Measurements from ENCODE around the gene IGFBP3. TPM values are rescaled to one million over a fixed set of nuclear protein-coding genes. Genes with fewer than 3 reads are reported as not detected.

IGFBP3 gene
- total RNA-seq, 1 donor from 2014 or later: 1,283 TPM

DNA sequence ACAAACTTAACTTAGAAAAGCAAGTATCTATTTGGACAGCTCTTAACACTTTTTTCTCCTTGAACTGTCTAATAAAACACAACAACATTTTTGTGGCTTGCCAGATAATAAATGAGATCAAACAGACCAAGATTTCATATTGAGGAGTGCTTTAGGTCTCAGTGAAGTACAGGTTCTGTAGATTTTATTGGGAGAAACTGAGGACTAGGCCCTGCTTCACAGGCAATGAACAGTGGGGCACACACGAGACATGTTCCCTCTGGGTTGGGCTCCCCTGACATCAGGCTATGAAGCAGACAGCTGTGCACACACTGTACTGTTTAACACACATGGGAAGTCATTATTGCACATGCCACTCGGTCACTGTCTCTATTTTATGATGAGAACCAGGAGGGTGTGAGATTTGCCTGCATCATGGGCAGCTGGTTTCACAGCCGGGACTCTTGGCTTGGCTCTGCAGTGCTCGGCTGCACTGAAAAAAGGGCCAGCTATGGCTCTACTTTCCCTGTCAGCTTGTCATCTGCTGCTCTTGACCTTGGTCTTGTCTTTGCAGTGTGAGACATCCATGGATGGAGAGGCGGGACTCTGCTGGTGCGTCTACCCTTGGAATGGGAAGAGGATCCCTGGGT, 28.6 kb downstream of the IGFBP3 start:
- Histone ChIP-seq H3K79me2 (ENCODE audit: insufficient read depth, low read length) (no peaks in the 10 kb centered on the region), H3K4me1 (ENCODE audit: insufficient read depth, low read length) (peaks cover 4% of the 10 kb centered on the region), H3K36me3 (ENCODE audit: insufficient read depth, low read length) (no peaks in the 10 kb centered on the region), H4K20me1 (ENCODE audit: insufficient read depth, low read length) (no peaks in the 10 kb centered on the region), H3K9me3 (ENCODE audit: insufficient read depth, low read depth, low read length) (no peaks in the 10 kb centered on the region), H3K27me3 (ENCODE audit: insufficient read depth, low read length) (peaks cover 2% of the 10 kb centered on the region), H3K4me2 (ENCODE audit: low read length) (no peak overlapping the region), H3K9ac (ENCODE audit: low read length) (no peak overlapping the region), H3K27ac (ENCODE audit: low read depth, low read length) (no peak overlapping the region), H3K4me3 (ENCODE audit: insufficient read depth, low read depth, low read length) (no peak overlapping the region), H2AFZ (ENCODE audit: low read depth, low read length) (no peak overlapping the region)
- TF ChIP-seq CTCF (IDR thresholded peaks at IDR 0.05; ENCODE audit: insufficient read depth, low read depth, low read length): no peak
- TF ChIP-seq EZH2 (IDR thresholded peaks at IDR 0.05; ENCODE audit: insufficient read depth, low read length): no peak
- Mint-ChIP-seq H3K9me3 (ENCODE audit: unreplicated experiment) (no peaks in the 10 kb centered on the region), H3K4me3 (ENCODE audit: unreplicated experiment) (no peak overlapping the region), H3K27me3 (ENCODE audit: low read depth, unreplicated experiment) (peaks cover 64% of the 10 kb centered on the region), H3K36me3 (ENCODE audit: low read depth, unreplicated experiment) (no peaks in the 10 kb centered on the region), H3K4me1 (ENCODE audit: low read depth, unreplicated experiment) (peaks cover 2% of the 10 kb centered on the region), H3K27ac (ENCODE audit: unreplicated experiment) (no peak overlapping the region)
- FAIRE-seq (no peak), DNase-seq (ENCODE audit: low read depth) (no peak)

DNA sequence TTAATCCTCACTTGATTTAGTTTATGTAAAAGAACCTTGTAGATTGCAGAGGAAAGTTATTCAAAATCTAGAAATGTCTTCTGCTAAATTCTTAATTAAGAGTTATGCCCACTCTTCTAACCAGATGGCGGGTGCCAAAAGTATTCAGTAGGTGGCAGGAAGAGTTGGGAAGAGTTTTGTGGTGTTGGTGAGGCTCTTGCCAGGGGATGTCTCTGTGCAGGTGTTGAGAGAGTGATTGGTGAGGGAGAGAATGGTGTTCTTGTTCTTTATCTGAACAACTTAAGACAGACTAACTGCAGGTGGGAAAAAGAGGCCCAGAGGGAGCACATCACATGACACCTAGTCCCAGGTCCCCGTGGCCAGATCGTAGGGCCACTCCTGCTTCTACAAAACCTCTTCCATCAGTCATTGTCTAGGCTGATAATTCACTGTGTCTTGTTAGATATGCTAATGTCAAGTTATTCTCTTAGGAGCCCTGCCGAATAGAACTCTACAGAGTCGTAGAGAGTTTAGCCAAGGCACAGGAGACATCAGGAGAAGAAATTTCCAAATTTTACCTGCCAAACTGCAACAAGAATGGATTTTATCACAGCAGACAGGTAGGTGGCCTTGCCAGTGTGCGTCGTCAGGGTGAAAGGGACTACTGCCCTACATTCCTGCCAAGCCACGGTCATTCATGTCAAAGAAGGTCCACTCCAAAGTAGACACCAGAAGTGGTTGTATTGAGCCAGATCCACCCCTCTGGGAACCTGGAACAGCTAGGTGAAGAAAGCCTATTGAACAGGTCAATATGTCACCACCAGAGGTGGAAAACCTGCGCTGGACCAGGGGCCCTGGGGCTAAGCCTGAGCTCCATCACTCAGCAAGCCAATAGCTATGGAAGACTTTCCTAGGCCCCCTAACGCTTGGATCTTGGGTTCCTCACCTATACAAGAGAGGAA, 29.3 kb downstream of the IGFBP3 start:
- Mint-ChIP-seq H3K4me1 (ENCODE audit: low read depth, unreplicated experiment) (no peaks in the 10 kb centered on the region), H3K36me3 (ENCODE audit: low read depth, unreplicated experiment) (no peaks in the 10 kb centered on the region), H3K9me3 (ENCODE audit: unreplicated experiment) (no peaks in the 10 kb centered on the region), H3K27ac (ENCODE audit: unreplicated experiment) (no peak overlapping the region), H3K27me3 (ENCODE audit: low read depth, unreplicated experiment) (peaks cover 71% of the 10 kb centered on the region), H3K4me3 (ENCODE audit: unreplicated experiment) (no peak overlapping the region)
- H3K36me3 ChIP-seq (ENCODE audit: insufficient read depth, low read length): no peaks in the 10 kb centered on the region
- no peak overlapping the region for H3K9ac ChIP-seq (ENCODE audit: low read length)
- no peaks in the 10 kb centered on the region for H3K79me2 ChIP-seq (ENCODE audit: insufficient read depth, low read length)
- no peaks in the 10 kb centered on the region for H3K9me3 ChIP-seq (ENCODE audit: insufficient read depth, low read depth, low read length)
- no peak for DNase-seq (ENCODE audit: low read depth)
- H4K20me1 ChIP-seq (ENCODE audit: insufficient read depth, low read length): no peaks in the 10 kb centered on the region
- no peak overlapping the region for H3K4me3 ChIP-seq (ENCODE audit: insufficient read depth, low read depth, low read length)
- no peak overlapping the region for H3K27ac ChIP-seq (ENCODE audit: low read depth, low read length)
- H3K4me2 ChIP-seq (ENCODE audit: low read length): no peak overlapping the region
- H2AFZ ChIP-seq (ENCODE audit: low read depth, low read length): no peak overlapping the region
- no peak for TF ChIP-seq EZH2 (IDR thresholded peaks at IDR 0.05; ENCODE audit: insufficient read depth, low read length)
- no peak for TF ChIP-seq CTCF (IDR thresholded peaks at IDR 0.05; ENCODE audit: insufficient read depth, low read depth, low read length)
- FAIRE-seq: no peak
- H3K4me1 ChIP-seq (ENCODE audit: insufficient read depth, low read length): peaks cover 4% of the 10 kb centered on the region
- peaks cover 2% of the 10 kb centered on the region for H3K27me3 ChIP-seq (ENCODE audit: insufficient read depth, low read length)
